Smooth muscle cell (in vitro differentiated cells): ENCODE measurements around the gene KLHL29. TPM values are rescaled to one million over a fixed set of nuclear protein-coding genes. Genes with fewer than 3 reads are reported as not detected.

Source experiments
- DNase-seq: peaks from one replicate; lab custom pipeline; 2025; ENCODE audit not compliant: unreplicated experiment; lab: John Stamatoyannopoulos, UW
- H2AFZ ChIP-seq: fragments of 200-600 bp; sonication (generic); 2 replicates; pipeline ENCODE4 v1.6.0; 2016; ENCODE audit warnings: antibody characterized with exemption, low read depth, mild to moderate bottlenecking
- H3F3A ChIP-seq: fragments of 200-600 bp; sonication (generic); 2 replicates; pipeline ENCODE4 v1.6.0; 2017; ENCODE audit warnings: antibody characterized with exemption, low read depth
- H3K27ac ChIP-seq: fragments of 200-600 bp; sonication (generic); 2 replicates; pipeline ENCODE4 v1.5.1; 2016; ENCODE audit warnings: low read depth, mild to moderate bottlenecking
- H3K27me3 ChIP-seq: fragments of 200-600 bp; sonication (generic); 2 replicates; pipeline ENCODE4 v1.6.1; 2016; ENCODE audit warnings: low read depth, mild to moderate bottlenecking
- H3K36me3 ChIP-seq: fragments of 200-600 bp; sonication (generic); 2 replicates; pipeline ENCODE4 v1.5.1; 2016; ENCODE audit warnings: low read depth
- H3K4me1 ChIP-seq: fragments of 200-600 bp; sonication (generic); 2 replicates; pipeline ENCODE4 v1.5.1; 2016; ENCODE audit warnings: low read depth
- H3K4me2 ChIP-seq: fragments of 200-600 bp; sonication (generic); 2 replicates; pipeline ENCODE4 v1.6.0; 2016; ENCODE audit warnings: mild to moderate bottlenecking
- H3K4me3 ChIP-seq: fragments of 200-600 bp; sonication (generic); 2 replicates; pipeline ENCODE4 v1.5.1; 2016; ENCODE audit warnings: mild to moderate bottlenecking
- H3K79me2 ChIP-seq: fragments of 200-600 bp; sonication (generic); 2 replicates; pipeline ENCODE4 v1.6.0; 2016; ENCODE audit warnings: low read depth, mild to moderate bottlenecking
- H3K9ac ChIP-seq: fragments of 200-600 bp; sonication (generic); 2 replicates; pipeline ENCODE4 v1.6.0; 2016; ENCODE audit warnings: low read depth
- H3K9me3 ChIP-seq: fragments of 200-600 bp; sonication (generic); replicated peaks from 2 replicates; pipeline ENCODE4 v1.5.1; 2016; ENCODE audit warnings: low read depth
- H4K20me1 ChIP-seq: fragments of 200-600 bp; sonication (generic); 2 replicates; pipeline ENCODE4 v1.6.0; 2016; ENCODE audit warnings: low read depth
- WGBS: methylation state at CpG from one replicate; pipeline ENCODE4 v1.1.7; 2016; ENCODE audit warnings: low lambda C conversion rate; 5-methylcytosine and 5-hydroxymethylcytosine counted together
- polyA plus RNA-seq: library from polyadenylated mRNA; unstranded; fragments of >200 nt; fragmentation: Nextera tagmentation; extraction: Ambion mirVana; gene quantifications from 2 replicates; pipeline ENCODE4 v1.2.1, GENCODE V29; 2016
- total RNA-seq: library from RNA; depleted of rRNA; stranded (reverse); fragments of >200 nt; gene quantifications from 2 replicates; pipeline ENCODE4 v1.2.3, GENCODE V29; 2014
- TF ChIP-seq, protein P1 (sequence below): fragments of 200-600 bp; sonication (generic); IDR thresholded peaks from 2 replicates; pipeline ENCODE4 v1.5.1; 2017; ENCODE audit warnings: borderline replicate concordance, mild to moderate bottlenecking, antibody characterized with exemption; ENCODE audit not compliant: insufficient read depth, poor library complexity, severe bottlenecking

The KLHL29 gene
- total and polyA plus RNA-seq, 2 experiments from 2014 or later = 3.1 to 6.6 TPM

DNA sequence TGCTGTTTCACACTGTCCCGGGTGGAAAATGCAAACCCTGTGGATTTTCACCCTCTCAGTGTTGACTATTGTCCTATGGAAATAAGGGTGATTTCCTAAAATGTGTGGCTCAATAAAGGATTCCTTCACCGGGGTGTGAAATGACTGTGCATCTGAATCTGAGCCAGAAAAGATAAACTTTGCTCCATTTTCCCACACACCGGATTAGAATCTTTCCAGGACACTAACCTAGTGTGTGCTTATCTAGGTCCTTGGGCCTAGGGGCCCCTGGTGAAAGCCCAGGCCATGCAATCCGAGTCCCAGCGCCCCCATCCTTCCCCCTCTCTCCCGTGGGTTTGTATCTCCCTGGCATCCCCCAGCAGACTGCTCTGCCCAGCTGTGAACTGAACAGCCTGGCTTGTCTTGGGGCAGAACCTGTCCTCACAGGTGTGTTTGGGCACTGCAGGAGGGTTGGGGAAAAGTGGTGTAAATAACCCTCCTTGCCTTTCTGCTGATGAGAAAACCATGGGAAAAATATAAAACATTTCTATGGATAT is 17.3 kb downstream of the KLHL29 start:
- no peak overlapping the region for H3K4me3 ChIP-seq
- DNase-seq = no peak
- 35% methylated on average over 6 of the region's 6 CpGs for WGBS
- H3K27me3 ChIP-seq = no peaks in the 10 kb centered on the region
- no peak overlapping the region for H3K4me2 ChIP-seq
- H3F3A ChIP-seq = peaks cover 4% of the 10 kb centered on the region
- H3K79me2 ChIP-seq = peaks cover 14% of the 10 kb centered on the region
- TF ChIP-seq, protein P1, sequence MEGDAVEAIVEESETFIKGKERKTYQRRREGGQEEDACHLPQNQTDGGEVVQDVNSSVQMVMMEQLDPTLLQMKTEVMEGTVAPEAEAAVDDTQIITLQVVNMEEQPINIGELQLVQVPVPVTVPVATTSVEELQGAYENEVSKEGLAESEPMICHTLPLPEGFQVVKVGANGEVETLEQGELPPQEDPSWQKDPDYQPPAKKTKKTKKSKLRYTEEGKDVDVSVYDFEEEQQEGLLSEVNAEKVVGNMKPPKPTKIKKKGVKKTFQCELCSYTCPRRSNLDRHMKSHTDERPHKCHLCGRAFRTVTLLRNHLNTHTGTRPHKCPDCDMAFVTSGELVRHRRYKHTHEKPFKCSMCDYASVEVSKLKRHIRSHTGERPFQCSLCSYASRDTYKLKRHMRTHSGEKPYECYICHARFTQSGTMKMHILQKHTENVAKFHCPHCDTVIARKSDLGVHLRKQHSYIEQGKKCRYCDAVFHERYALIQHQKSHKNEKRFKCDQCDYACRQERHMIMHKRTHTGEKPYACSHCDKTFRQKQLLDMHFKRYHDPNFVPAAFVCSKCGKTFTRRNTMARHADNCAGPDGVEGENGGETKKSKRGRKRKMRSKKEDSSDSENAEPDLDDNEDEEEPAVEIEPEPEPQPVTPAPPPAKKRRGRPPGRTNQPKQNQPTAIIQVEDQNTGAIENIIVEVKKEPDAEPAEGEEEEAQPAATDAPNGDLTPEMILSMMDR = no peak
- no peaks in the 10 kb centered on the region for H3K36me3 ChIP-seq
- no peak overlapping the region for H2AFZ ChIP-seq
- no peak overlapping the region for H3K9ac ChIP-seq
- no peak overlapping the region for H3K27ac ChIP-seq
- H3K9me3 ChIP-seq = no peaks in the 10 kb centered on the region
- peaks cover 15% of the 10 kb centered on the region for H3K4me1 ChIP-seq
- no peaks in the 10 kb centered on the region for H4K20me1 ChIP-seq

GRCh38 chr2:23404426-23404825 is 19.4 kb downstream of the KLHL29 start:
- no peaks in the 10 kb centered on the region for H3K27me3 ChIP-seq
- H3K36me3 ChIP-seq = no peaks in the 10 kb centered on the region
- peaks cover 4% of the 10 kb centered on the region for H3F3A ChIP-seq
- H3K9ac ChIP-seq = no peak overlapping the region
- H3K27ac ChIP-seq = peak overlapping the region; percentile 71
- peak overlapping the region; percentile 38 for H3K4me3 ChIP-seq
- no peak for DNase-seq
- peak overlapping the region; percentile 52 for H2AFZ ChIP-seq
- TF ChIP-seq, protein P1 = peak; percentile 11
- no peaks in the 10 kb centered on the region for H4K20me1 ChIP-seq
- peaks cover under 1% of the 10 kb centered on the region for H3K79me2 ChIP-seq
- WGBS = 5% methylated on average over 8 of the region's 8 CpGs
- H3K9me3 ChIP-seq = no peaks in the 10 kb centered on the region
- peak overlapping the region; percentile 80 for H3K4me2 ChIP-seq
- peaks cover 21% of the 10 kb centered on the region for H3K4me1 ChIP-seq

DNA sequence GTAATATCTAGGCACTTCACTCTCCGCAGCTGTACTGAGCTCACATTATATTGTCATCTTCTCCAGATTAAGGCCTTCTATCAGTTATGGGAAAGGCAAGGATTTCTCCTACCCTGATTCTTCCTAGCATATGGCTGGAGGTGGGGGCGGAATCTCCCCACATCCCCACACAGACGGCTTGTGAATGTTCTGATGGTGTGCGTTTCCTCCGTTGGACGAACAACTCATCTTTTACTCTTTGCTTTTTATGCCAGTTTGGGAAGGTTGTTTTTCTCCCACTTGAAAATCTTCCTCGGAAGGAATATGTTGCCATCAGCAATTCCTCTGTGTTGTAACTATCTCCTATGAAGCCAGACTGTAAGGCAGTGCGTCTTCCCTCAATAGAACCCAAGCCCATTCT is 24.3 kb downstream of the KLHL29 start:
- Histone ChIP-seq H3K9ac (no peak overlapping the region), H3K27me3 (no peaks in the 10 kb centered on the region), H3K79me2 (peaks cover 10% of the 10 kb centered on the region), H3K36me3 (no peaks in the 10 kb centered on the region), H3K4me2 (peak overlapping the region; percentile 35), H3K4me1 (peaks cover 19% of the 10 kb centered on the region), H3F3A (no peaks in the 10 kb centered on the region), H4K20me1 (no peaks in the 10 kb centered on the region), H3K9me3 (no peaks in the 10 kb centered on the region), H3K4me3 (no peak overlapping the region), H2AFZ (no peak overlapping the region), H3K27ac (peak overlapping the region; percentile 4)
- WGBS = 74% methylated on average over 8 of the region's 8 CpGs
- TF ChIP-seq, protein P1 = no peak
- no peak for DNase-seq

GRCh38 chr2:23410596-23410995 is 25.6 kb downstream of the KLHL29 start:
- Histone ChIP-seq H3K27ac (peak overlapping the region; percentile 23), H3K4me3 (no peak overlapping the region), H3K9ac (no peak overlapping the region), H3K27me3 (no peaks in the 10 kb centered on the region), H4K20me1 (no peaks in the 10 kb centered on the region), H3K4me1 (peaks cover 12% of the 10 kb centered on the region), H3K4me2 (peak overlapping the region; percentile 53), H3F3A (peaks cover 2% of the 10 kb centered on the region), H3K79me2 (peaks cover 10% of the 10 kb centered on the region), H2AFZ (no peak overlapping the region), H3K36me3 (no peaks in the 10 kb centered on the region), H3K9me3 (no peaks in the 10 kb centered on the region)
- TF ChIP-seq, protein P1 = no peak
- DNase-seq = no peak
- 47% methylated on average over 6 of the region's 6 CpGs for WGBS
